Skin epidermis (tissue), 12 donors: ENCODE data around the gene MFAP5.
"Not testable (repeated sequence)": the region's sequence is repeated elsewhere in the genome, so short reads cannot be mapped to it uniquely, and the experiment has no call there.

Experiments
- H3K27ac ChIP-seq, 21 experiments: fragments of 200-600 bp; sonication (generic) in 11 of 21; one replicate each; pipeline ENCODE4 v1.5.0; 2020; ENCODE audit warnings: mild to moderate bottlenecking in 3 of 21, inconsistent platforms in 2 of 21, moderate library complexity in 2 of 21
- H3K4me3 ChIP-seq, 7 experiments: fragments of 200-600 bp; sonication (generic) in 2 of 7; one replicate each; pipeline ENCODE4 v1.5.0; 2020; ENCODE audit warnings: inconsistent platforms in 2 of 7, mild to moderate bottlenecking in 2 of 7, moderate library complexity in 1 of 7

Gene MFAP5

DNA sequence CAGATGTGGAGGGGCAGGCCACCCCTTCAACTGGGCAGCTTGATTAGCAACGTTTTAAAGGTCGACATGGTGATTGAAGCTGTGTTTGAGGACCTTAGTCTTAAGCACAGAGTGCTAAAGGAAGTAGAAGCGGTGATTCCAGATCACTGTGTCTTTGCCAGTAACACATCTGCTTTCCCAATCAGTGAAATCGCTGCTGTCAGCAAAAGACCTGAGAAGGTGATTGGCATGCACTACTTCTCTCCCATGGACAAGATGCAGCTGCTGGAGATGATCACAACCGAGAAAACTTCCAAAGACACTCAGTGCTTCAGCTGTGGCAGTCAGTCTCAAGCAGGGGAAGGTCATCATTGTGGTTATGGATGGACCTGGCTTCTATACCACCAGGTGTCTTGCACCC lies 26.0 kb downstream of the MFAP5 start:
- Histone ChIP-seq H3K4me3 (no peak overlapping the region), H3K27ac (no peak overlapping the region)

DNA sequence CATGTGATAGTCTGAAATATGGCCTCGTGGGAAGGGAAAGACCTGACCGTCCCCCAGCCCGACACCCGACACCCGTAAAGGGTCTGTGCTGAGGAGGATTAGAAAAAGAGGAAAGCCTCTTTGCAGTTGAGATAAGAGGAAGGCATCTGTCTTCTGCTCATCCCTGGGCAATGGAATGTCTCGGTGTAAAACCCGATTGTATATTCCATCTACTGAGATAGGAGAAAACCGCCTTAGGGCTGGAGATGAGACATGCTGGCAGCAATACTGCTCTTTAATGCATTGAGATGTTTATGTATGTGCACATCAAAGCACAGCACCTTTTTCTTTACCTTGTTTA lies 26.6 kb downstream of the MFAP5 start:
- H3K4me3 ChIP-seq, H3K27ac ChIP-seq: not testable (repeated sequence)

DNA sequence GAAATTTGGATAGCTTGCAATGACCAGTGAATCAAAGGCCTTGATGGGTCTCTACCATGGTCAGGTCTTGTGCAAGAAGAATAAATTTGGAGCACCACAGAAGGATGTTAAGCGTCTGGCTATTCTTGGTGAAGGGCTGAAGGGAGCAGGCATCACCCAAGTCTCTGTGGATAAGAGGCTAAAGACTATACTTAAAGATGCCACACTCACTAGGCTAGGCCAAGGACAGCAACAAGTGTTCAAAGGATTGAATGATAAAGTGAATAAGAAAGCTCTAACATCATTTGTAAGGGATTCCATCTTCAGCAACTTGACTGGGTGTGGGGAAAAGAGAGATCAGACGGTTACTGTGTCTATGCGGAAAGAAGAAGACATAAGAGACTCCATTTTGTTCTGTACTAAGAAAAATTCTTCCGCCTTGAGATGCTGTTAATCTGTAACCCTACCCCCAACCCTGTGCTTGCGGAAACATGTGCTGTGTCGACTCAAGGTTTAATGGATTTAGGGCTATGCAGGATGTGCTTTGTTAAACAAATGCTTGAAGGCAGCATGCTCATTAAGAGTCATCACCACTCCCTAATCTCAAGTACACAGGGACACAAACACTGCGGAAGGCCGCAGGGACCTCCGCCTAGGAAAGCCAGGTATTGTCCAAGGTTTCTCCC lies 27.2 kb downstream of the MFAP5 start:
- not testable (repeated sequence) for H3K4me3 ChIP-seq, H3K27ac ChIP-seq

DNA sequence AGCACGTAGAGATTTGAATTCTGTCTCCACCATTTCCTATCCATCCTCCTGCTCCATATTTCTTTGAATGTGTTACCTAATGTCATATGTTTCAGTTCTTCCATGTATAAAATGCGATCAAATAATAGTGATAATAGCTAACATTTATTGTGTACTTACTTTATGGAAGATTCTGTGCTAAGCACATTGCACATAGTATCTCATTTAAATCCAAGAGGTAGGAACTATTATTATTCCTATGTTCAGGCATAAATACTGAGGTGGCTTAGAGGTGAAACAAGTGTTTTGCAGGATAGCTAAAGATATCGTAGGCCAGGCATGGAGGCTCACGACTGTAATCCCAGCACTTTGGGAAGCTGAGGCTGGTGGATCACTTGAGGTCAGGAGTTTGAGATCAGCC lies 32.5 kb downstream of the MFAP5 start:
- no peak overlapping the region for H3K27ac ChIP-seq
- no peak overlapping the region for H3K4me3 ChIP-seq

DNA sequence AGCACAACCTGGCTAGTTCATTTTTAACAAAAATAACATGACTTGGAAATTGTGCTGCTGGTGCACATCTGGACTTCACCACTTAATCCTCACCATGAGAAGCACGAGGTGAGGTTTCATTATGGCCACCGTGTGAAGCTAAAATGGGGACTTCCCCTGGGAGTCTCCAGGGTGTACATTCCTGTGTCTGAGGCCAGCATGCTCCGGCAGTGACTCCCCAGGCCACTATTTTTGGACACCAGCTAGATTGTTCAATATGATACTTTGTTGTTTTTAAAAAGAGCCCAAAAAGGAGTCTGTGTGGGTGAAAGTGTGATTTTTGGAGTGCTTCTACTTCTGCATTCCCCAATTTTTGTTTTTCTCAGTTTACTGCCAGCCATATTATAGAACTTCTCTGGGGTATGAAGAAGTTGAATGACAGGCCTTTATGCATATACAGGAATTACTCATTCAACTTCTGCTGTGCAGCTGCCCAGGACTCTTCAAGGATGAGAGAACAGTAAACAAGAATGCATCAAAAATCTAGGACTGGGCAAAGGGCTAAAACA lies 33.1 kb downstream of the MFAP5 start:
- H3K27ac ChIP-seq = no peak overlapping the region

DNA sequence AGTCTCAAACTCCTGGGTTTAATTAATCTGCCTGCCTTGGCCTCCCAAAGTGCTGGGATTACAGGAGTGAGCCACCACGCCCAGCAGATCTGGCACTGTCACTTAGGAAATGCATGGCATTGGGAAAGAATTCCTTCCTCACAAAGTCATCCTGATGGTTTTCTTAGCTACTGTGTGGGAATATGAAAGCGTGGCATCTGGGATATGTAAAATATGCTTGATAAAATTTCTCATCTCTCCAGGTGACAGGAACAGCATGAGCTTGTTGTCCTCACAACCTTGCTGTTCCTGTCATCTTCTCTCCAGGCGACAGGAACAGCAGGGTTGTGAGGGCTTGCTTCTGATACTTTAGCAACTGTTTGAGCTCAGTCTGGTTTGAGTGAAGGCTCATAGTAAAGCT lies 33.9 kb downstream of the MFAP5 start:
- H3K27ac ChIP-seq = no peak overlapping the region
- H3K4me3 ChIP-seq = no peak overlapping the region

More for the DNA sequence above, 33.1 kb downstream of the MFAP5 start:
- H3K4me3 ChIP-seq = no peak overlapping the region

DNA sequence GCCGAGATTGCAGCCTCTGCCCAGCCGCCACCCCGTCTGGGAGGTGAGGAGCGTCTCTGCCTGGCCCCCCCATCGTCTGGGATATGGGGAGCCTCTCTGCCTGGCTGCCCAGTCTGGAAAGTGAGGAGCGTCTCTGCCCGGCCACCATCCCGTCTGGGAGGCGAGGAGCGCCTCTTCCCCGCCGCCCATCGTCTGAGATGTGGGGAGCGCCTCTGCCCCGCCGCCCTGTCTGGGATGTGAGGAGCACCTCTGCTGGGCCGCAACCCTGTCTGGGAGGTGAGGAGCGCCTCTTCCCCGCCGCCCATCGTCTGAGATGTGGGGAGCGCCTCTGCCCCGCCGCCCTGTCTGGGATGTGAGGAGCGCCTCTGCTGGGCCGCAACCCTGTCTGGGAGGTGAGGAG lies 37.9 kb downstream of the MFAP5 start:
- H3K27ac ChIP-seq, H3K4me3 ChIP-seq: not testable (repeated sequence)

DNA sequence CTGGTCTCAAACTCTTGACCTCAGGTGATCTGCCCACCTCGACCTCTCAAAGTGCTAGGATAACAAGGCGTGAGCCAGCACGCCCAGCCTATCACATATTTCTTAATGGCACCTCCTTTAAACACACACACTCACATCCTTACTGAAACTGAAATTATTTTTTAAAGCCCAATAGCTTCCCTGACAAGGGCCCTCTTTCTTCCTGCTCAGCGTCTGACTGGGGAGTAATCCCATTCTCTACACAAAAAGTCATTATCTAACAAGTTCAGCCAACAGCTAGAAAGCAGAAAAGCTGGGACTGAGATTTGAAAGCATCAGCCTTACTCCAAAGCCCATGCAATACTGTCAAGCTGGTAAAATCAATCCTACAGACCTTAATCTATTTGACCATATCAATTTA lies 40.0 kb downstream of the MFAP5 start:
- H3K27ac ChIP-seq = no peak overlapping the region
- no peak overlapping the region for H3K4me3 ChIP-seq

DNA sequence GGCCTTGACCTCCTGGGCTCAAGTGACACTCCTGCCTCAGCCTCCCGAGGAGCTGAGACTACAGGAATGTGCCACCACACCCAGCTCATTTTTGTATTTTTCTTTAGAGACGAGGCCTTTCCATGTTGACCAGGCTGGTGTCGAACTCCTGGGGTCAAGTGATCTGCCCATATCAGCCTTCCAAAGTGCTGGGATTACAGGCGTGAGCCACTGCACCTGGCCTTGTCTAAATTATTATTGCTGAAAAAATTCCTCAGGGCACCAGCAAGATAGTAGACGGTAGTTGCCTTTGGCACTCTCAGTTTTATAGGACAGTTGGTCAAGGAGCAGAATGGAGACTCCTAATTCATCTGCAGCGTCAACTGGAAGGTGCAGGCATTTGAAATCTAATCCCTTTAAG lies 47.4 kb downstream of the MFAP5 start:
- H3K4me3 ChIP-seq = no peak overlapping the region
- no peak overlapping the region for H3K27ac ChIP-seq

DNA sequence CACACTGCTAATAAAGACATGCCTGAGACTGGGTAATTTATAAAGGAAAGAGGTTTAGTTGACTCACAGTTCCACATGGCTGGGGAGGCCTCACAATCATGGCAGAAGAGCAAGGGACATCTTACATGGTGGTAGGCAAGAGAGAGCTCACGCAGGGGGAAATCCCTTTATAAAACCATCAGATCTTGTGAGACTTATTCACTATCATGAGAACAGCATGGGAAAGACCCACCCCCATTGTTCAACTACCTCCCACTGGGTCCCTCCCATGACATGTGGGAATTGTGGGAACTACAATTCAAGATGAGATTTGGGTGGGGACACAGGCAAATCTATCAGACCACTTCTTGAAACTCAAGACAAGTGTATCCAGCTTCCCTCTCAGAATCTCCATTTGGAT lies 48.7 kb downstream of the MFAP5 start:
- H3K4me3 ChIP-seq, H3K27ac ChIP-seq: not testable (repeated sequence)

DNA sequence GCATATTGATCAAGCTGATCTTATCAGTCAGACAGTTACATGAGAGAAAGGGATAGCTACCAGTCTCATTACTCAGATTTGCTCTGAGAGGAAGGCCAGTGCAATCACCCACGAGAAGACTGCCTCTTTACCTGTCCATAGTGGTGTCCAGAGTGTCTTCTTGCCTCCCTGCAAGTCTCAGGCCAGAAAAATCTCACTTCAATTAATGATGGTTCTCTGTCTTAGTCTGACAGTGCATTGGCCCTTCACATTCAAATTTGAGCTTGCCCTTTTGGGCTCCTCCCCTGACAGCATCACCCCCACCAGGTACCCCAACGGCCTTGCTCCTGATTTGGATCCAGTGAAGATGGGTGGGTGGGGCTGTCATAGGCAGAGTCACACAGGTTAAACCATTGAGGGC lies 50.0 kb downstream of the MFAP5 start, which contains the start of gene AICDA:
Gene AICDA, minus strand, starts transcription at position 231 of the 400 bp plus-strand sequence. Its CDS starts 92 bp downstream, at position 139.
- Histone ChIP-seq H3K27ac (no peak within 1 kb of the TSS), H3K4me3 (no peak within 1 kb of the TSS)

DNA sequence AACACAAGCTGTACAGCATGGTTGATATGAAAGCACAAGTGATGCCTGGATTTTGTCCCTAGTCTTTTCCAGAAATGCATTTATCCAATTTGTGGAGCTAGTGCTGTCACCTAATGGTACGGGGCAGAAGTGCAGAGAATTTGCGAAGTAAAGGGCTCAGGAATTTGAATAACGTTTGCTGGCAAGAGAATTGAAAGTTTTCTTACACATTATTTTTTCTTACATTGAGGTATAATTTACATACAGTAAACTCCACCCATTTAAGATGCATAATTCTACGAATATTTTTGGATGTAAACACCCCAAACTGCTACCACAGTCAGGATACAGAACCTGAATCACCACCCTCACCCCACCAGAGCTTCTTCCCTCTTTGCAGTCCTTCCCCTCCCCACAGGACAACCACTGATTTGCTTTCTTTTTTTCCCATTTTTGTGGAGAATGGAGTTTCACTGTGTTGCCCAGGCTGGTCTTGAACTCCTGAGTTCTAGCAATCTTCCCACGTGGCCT lies 53.5 kb downstream of the MFAP5 start:
- H3K27ac ChIP-seq = no peak overlapping the region
- H3K4me3 ChIP-seq = no peak overlapping the region

DNA sequence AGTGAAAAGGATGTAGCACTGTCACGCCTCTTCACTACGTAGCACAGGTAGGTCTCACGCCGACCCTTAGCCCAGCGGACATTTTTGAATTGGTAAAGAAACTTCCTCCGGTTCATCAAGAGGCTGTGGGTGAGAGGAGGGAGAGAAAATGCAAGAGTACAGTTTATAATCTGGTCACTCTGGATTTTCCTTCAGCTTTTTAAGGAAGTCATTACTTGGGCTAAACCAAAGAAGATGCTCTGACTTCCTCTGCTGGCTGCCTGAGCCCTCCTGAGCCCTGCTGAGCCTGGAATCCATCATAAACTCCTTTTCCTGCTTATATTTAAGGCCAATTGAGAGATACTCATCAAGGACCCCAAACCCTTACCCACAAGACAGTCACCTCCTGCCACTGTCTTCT lies 55.7 kb downstream of the MFAP5 start:
- Histone ChIP-seq H3K4me3 (no peak overlapping the region), H3K27ac (no peak overlapping the region)

DNA sequence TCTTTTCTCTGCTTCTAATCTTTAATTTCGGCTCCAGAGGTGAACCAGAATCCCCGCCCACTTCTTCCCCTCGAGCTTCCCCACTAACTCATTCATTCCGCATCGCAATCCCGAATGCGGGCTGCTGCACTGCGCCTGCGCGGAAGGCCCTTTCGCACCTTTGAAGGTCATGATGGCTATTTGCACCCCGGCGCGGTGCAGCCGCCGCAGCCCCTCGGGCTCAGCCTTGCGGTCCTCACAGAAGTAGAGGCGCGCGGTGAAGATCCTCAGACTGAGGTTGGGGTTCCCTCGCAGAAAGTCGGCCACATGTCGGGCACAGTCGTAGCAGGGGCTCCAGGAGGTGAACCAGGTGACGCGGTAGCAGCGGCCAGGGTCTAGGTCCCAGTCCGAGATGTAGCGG lies 57.6 kb downstream of the MFAP5 start:
- no peak overlapping the region for H3K4me3 ChIP-seq

DNA sequence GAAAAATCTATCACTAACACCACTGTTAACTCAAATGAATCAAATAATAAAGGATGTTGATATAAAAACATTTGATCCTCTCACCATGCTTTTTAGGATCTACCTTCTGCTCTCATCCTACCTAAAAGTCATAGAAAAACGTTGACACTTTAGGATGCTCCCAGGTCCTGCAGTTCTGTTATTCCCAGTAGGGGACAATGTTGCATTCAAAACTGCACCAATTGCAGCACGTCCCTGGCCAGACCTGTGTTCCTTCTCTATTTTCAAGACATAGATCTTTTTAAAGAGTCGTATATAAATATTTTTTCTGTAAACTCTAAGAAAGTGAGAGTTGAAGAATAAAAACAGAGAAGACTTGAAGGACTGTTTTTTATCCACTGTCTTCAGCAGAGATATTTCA lies 58.8 kb downstream of the MFAP5 start:
- no peak overlapping the region for H3K27ac ChIP-seq
- H3K4me3 ChIP-seq = no peak overlapping the region

More for the DNA sequence above, 57.6 kb downstream of the MFAP5 start:
- H3K27ac ChIP-seq = no peak overlapping the region

DNA sequence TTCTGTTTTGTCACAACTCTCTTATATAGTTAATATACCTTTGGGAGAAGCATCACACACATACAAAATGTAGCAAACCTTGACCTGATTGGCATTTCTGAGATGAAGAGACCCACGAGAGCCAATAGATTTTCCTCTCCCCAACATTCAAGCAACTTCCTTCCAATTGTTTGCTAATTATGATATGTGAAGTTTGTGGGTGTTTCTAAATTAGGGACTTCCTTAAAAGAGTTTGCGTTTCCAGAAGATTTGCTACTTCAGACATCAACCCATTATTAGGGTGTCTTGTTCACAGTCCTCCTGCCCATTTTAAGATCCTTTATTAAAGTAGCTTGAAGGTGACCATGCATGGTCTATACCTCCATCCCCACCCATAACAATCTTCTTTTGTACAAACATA lies 59.3 kb downstream of the MFAP5 start:
- H3K4me3 ChIP-seq = no peak overlapping the region
- H3K27ac ChIP-seq = no peak overlapping the region

DNA sequence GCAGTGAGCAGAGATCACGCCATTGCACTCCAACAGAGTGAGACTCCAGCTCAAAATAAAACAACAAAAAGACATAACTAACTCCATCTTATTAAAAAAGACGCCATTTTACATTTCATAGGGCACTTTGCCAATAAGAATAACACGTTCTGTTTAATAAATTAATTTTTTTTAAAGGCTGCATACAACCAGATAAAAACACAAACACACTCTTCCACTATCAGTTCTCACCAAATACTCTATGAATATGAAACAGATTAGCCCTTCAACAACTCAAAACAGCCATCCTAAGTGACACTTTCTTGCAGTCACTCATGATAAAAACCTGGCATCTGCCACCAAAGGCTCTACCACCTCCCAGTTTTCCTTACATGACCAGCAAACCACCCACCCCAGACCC lies 66.1 kb downstream of the MFAP5 start:
- Histone ChIP-seq H3K27ac (no peak overlapping the region), H3K4me3 (no peak overlapping the region)
